HG02884 (cell line): ENCODE data around the gene PRPF31.

Experiments used
- ATAC-seq: cut with Tn5 transposase; IDR thresholded peaks from one replicate; pipeline ENCODE4 v1.9.1; 2021; ENCODE audit warnings: mild to moderate bottlenecking, moderate library complexity; ENCODE audit not compliant: unreplicated experiment

PRPF31 gene

GRCh38 chr19:54106716-54107115 lies 8.8 kb upstream of the PRPF31 start:
- ATAC-seq, result no peak

GRCh38 chr19:54107876-54108490 lies 7.6 kb upstream of the PRPF31 start:
- ATAC-seq, result no peak

GRCh38 chr19:54108496-54108895 lies 7.1 kb upstream of the PRPF31 start:
- no peak for ATAC-seq

- no peak for ATAC-seq
Observed at GRCh38 chr19:54109651-54110050, 5.9 kb upstream of the PRPF31 start.

GRCh38 chr19:54114340-54115108 lies 1.0 kb upstream of the PRPF31 start:
- ATAC-seq, result no peak

- no peak for ATAC-seq
Observed at GRCh38 chr19:54121259-54121658, 5.7 kb downstream of the PRPF31 start.

- ATAC-seq, result no peak
Observed at GRCh38 chr19:54123682-54124081, 8.1 kb downstream of the PRPF31 start.

GRCh38 chr19:54124393-54124792 lies 8.8 kb downstream of the PRPF31 start:
- ATAC-seq, result no peak

- no peak for ATAC-seq
Observed at GRCh38 chr19:54125713-54126112, 10.2 kb downstream of the PRPF31 start.

GRCh38 chr19:54127688-54128440 lies 12.3 kb downstream of the PRPF31 start:
- no peak for ATAC-seq

GRCh38 chr19:54128441-54128725 lies 12.8 kb downstream of the PRPF31 start:
- ATAC-seq, result no peak

- no peak for ATAC-seq
Observed at GRCh38 chr19:54128796-54129616, 13.5 kb downstream of the PRPF31 start.

- no peak for ATAC-seq
Observed at GRCh38 chr19:54129617-54129996, 14.1 kb downstream of the PRPF31 start.

GRCh38 chr19:54133312-54133956 lies 17.9 kb downstream of the PRPF31 start:
- no peak for ATAC-seq

- no peak for ATAC-seq
Observed at GRCh38 chr19:54133957-54134590, 18.5 kb downstream of the PRPF31 start.

GRCh38 chr19:54136086-54136863 lies 20.7 kb downstream of the PRPF31 start:
- no peak for ATAC-seq

- peak; percentile 77 for ATAC-seq
Observed at GRCh38 chr19:54136864-54137698, 21.5 kb downstream of the PRPF31 start.

GRCh38 chr19:54137699-54138488 lies 22.3 kb downstream of the PRPF31 start, which contains the start of gene CNOT3:
Gene CNOT3, plus strand, starts transcription at chr19:54137762. Its CDS starts 5,217 bp downstream, at chr19:54142979.
- no peak for ATAC-seq
